H1 (cell line): ENCODE results near the gene LRRN1. TPM values are rescaled to one million over a fixed set of nuclear protein-coding genes. Genes with fewer than 3 reads are reported as not detected.

Experiments used
- CBX5 ChIP-seq: fragments of 300-800, 300-1000 bp; sonication (generic); IDR thresholded peaks from 2 replicates; pipeline ENCODE4 v1.7.1; 2016; ENCODE audit warnings: antibody characterized with exemption, low read length, low read depth
- JUND ChIP-seq: IDR thresholded peaks from 2 replicates; pipeline ENCODE4 v1.6.1; 2011; ENCODE audit warnings: mild to moderate bottlenecking, improper control_type of control experiment, low read length
- MAFK ChIP-seq: IDR thresholded peaks from 2 replicates; pipeline ENCODE4 v1.6.1; 2012; ENCODE audit warnings: low read depth, mild to moderate bottlenecking, improper control_type of control experiment, low read length
- RAD21 ChIP-seq, 2 experiments: IDR thresholded peaks in 1 of 2; conservative IDR thresholded peaks in 1 of 2; 2 replicates each; pipeline ENCODE4 v1.6.1; 2011; ENCODE audit warnings: low read depth in 2 of 2, low read length in 2 of 2, improper control_type of control experiment in 1 of 2, inconsistent platforms in 1 of 2, mild to moderate bottlenecking in 1 of 2, moderate library complexity in 1 of 2
- RFX5 ChIP-seq: IDR thresholded peaks from 2 replicates; pipeline ENCODE4 v1.6.1; 2011; ENCODE audit warnings: low read depth, low read length, improper control_type of control experiment, borderline replicate concordance
- SAP30 ChIP-seq: fragments of 300-600 bp; sonication (generic); IDR thresholded peaks from 2 replicates; pipeline ENCODE4 v1.7.1; 2012; ENCODE audit warnings: low read length, moderate library complexity, mild to moderate bottlenecking, inconsistent platforms; ENCODE audit not compliant: insufficient read depth, insufficient replicate concordance
- SIX5 ChIP-seq: IDR thresholded peaks from 2 replicates; pipeline ENCODE4 v1.6.1; 2011; ENCODE audit warnings: mild to moderate bottlenecking, low read depth, low read length
- TAF1 ChIP-seq: IDR thresholded peaks from 2 replicates; pipeline ENCODE4 v1.6.1; 2011; ENCODE audit warnings: mild to moderate bottlenecking, low read depth, low read length
- polyA plus RNA-seq, 7 experiments: library from polyadenylated mRNA; depleted of rRNA in 3 of 7; stranded (reverse) in 5 of 7; unstranded in 2 of 7; fragments of >200 nt in 5 of 7; fragments of 200-250 nt in 2 of 7; gene quantifications; 1 replicate in 5 of 7; 2 replicates in 1 of 7; 4 replicates in 1 of 7; pipeline versions ENCODE4 v1.2.1 to v1.2.3, GENCODE V29; 2011 to 2013; ENCODE audit warnings: missing spikeins in 2 of 7, mixed read lengths in 2 of 7
- total RNA-seq: library from RNA; stranded (reverse); fragmentation: NEBNext Ultra II Directional; extraction: Animal tissue kit (Norgen Biotek cat#: 25700); gene quantifications from 2 replicates; pipeline ENCODE4 v1.2.1, GENCODE V29; 2021
- TF ChIP-seq, protein P1 (sequence below): fragments of 300-600 bp; sonication (generic); IDR thresholded peaks from 2 replicates; pipeline ENCODE4 v1.7.1; 2012; ENCODE audit warnings: low read length, moderate library complexity, mild to moderate bottlenecking, inconsistent platforms; ENCODE audit not compliant: insufficient replicate concordance

LRRN1 gene
- total and polyA plus RNA-seq, 2 of the 8 experiments (the other 6 are each of a cell fraction or from before 2014, with no cell fraction given), result 159 to 199 TPM

DNA sequence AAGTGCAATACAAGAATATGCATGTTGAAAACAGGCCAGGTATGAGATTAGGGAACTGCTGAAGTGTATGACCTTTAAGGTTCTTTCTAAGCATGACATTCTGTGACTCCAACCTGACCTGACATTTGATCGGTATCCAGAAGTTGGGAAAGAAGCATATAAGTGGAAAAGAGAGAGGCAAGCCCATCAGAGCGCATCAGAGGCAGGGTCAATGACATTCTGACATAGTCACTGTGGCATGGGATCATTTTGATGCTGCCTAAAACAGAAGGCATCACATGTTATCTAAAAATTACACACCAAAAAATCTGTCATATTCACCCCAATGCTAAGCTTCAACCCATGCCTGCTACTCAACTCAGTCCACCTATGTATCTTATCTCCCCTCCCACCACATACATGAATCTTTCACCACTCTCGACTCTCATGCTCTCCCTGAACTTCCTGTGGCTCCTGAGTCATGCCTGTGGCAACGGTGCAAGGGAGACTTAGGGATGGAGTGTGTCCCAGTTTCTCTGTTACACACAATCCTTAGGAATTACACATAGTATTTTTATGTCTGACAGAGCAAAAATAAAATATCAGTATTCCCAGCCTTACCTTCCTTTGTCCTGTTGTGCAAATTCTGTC is 20.5 kb upstream of the LRRN1 start (continued):
- TF ChIP-seq, protein P1, sequence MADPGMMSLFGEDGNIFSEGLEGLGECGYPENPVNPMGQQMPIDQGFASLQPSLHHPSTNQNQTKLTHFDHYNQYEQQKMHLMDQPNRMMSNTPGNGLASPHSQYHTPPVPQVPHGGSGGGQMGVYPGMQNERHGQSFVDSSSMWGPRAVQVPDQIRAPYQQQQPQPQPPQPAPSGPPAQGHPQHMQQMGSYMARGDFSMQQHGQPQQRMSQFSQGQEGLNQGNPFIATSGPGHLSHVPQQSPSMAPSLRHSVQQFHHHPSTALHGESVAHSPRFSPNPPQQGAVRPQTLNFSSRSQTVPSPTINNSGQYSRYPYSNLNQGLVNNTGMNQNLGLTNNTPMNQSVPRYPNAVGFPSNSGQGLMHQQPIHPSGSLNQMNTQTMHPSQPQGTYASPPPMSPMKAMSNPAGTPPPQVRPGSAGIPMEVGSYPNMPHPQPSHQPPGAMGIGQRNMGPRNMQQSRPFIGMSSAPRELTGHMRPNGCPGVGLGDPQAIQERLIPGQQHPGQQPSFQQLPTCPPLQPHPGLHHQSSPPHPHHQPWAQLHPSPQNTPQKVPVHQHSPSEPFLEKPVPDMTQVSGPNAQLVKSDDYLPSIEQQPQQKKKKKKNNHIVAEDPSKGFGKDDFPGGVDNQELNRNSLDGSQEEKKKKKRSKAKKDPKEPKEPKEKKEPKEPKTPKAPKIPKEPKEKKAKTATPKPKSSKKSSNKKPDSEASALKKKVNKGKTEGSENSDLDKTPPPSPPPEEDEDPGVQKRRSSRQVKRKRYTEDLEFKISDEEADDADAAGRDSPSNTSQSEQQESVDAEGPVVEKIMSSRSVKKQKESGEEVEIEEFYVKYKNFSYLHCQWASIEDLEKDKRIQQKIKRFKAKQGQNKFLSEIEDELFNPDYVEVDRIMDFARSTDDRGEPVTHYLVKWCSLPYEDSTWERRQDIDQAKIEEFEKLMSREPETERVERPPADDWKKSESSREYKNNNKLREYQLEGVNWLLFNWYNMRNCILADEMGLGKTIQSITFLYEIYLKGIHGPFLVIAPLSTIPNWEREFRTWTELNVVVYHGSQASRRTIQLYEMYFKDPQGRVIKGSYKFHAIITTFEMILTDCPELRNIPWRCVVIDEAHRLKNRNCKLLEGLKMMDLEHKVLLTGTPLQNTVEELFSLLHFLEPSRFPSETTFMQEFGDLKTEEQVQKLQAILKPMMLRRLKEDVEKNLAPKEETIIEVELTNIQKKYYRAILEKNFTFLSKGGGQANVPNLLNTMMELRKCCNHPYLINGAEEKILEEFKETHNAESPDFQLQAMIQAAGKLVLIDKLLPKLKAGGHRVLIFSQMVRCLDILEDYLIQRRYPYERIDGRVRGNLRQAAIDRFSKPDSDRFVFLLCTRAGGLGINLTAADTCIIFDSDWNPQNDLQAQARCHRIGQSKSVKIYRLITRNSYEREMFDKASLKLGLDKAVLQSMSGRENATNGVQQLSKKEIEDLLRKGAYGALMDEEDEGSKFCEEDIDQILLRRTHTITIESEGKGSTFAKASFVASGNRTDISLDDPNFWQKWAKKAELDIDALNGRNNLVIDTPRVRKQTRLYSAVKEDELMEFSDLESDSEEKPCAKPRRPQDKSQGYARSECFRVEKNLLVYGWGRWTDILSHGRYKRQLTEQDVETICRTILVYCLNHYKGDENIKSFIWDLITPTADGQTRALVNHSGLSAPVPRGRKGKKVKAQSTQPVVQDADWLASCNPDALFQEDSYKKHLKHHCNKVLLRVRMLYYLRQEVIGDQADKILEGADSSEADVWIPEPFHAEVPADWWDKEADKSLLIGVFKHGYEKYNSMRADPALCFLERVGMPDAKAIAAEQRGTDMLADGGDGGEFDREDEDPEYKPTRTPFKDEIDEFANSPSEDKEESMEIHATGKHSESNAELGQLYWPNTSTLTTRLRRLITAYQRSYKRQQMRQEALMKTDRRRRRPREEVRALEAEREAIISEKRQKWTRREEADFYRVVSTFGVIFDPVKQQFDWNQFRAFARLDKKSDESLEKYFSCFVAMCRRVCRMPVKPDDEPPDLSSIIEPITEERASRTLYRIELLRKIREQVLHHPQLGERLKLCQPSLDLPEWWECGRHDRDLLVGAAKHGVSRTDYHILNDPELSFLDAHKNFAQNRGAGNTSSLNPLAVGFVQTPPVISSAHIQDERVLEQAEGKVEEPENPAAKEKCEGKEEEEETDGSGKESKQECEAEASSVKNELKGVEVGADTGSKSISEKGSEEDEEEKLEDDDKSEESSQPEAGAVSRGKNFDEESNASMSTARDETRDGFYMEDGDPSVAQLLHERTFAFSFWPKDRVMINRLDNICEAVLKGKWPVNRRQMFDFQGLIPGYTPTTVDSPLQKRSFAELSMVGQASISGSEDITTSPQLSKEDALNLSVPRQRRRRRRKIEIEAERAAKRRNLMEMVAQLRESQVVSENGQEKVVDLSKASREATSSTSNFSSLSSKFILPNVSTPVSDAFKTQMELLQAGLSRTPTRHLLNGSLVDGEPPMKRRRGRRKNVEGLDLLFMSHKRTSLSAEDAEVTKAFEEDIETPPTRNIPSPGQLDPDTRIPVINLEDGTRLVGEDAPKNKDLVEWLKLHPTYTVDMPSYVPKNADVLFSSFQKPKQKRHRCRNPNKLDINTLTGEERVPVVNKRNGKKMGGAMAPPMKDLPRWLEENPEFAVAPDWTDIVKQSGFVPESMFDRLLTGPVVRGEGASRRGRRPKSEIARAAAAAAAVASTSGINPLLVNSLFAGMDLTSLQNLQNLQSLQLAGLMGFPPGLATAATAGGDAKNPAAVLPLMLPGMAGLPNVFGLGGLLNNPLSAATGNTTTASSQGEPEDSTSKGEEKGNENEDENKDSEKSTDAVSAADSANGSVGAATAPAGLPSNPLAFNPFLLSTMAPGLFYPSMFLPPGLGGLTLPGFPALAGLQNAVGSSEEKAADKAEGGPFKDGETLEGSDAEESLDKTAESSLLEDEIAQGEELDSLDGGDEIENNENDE, result no peak
- TF ChIP-seq RAD21 (IDR thresholded peaks at IDR 0.05 in 1 of 2, conservative IDR thresholded peaks at IDR 0.05 in 1 of 2; ENCODE audit: low read depth in 2 of 2, low read length in 2 of 2) (no peak), JUND (no peak), SIX5 (no peak), TAF1 (no peak), SAP30 (no peak), CBX5 (no peak), MAFK (no peak), RFX5 (no peak)
- TF ChIP-seq, all 59 proteins: peak for 0
